B cell (primary cell): ENCODE results near the gene MAN1A2. TPM values are rescaled to one million over a fixed set of nuclear protein-coding genes. Genes with fewer than 3 reads are reported as not detected.

Experiments
- ATAC-seq: fragments of 200-7000 bp; cut with Tn5 transposase; one replicate; pipeline ENCODE4 v1.10.0; 2021; ENCODE audit warnings: low read depth, mild to moderate bottlenecking, moderate number of reproducible peaks, moderate library complexity
- CTCF ChIA-PET: fragments of 350-600 bp; sonication (Branson Sonifier 250); formaldehyde crosslinking; loops from one replicate; lab custom pipeline; 2021; ENCODE audit warnings: antibody characterized with exemption, inconsistent platforms; lab: Charles Lee
- POLR2A ChIA-PET: fragments of 350-600 bp; sonication (Branson Sonifier 250); formaldehyde crosslinking; loops from one replicate; lab custom pipeline; 2021; ENCODE audit warnings: antibody characterized with exemption; lab: Charles Lee
- DNase-seq: peaks from one replicate; pipeline ENCODE4 v3.0.0; 2013
- H2AFZ ChIP-seq: 2 replicates; pipeline ENCODE4 v1.6.1; 2012; ENCODE audit warnings: mild to moderate bottlenecking, low read depth, low read length; ENCODE audit not compliant: insufficient read depth, poor library complexity, severe bottlenecking
- H3K27ac ChIP-seq, 2 donors: 1 replicate in 1 of 2; 2 replicates in 1 of 2; pipeline ENCODE4 v1.5.1; 2012 to 2013; ENCODE audit warnings: low read length in 2 of 2, mild to moderate bottlenecking in 2 of 2, moderate library complexity in 1 of 2
- H3K27me3 ChIP-seq, 4 experiments: fragments of 200-600 bp in 1 of 4; sonication (generic) in 1 of 4; replicated peaks in 1 of 4; 1 replicate in 2 of 4; 2 replicates in 2 of 4; pipeline versions ENCODE4 v1.6.1 to v1.7.0; 2013 to 2016; ENCODE audit warnings: low read length in 3 of 4, mild to moderate bottlenecking in 2 of 4, mixed read lengths in 1 of 4, moderate library complexity in 1 of 4; ENCODE audit not compliant: insufficient read depth in 4 of 4, control insufficient read depth in 3 of 4; ENCODE audit errors: control extremely low read depth in 1 of 4
- H3K36me3 ChIP-seq, 2 experiments: replicated peaks in 1 of 2; 1 replicate in 1 of 2; 2 replicates in 1 of 2; pipeline versions ENCODE4 v1.6.1 to v1.7.1; 2013; ENCODE audit warnings: low read length in 1 of 2; ENCODE audit not compliant: insufficient read depth in 2 of 2, control insufficient read depth in 1 of 2; ENCODE audit errors: control extremely low read depth in 1 of 2, extremely low read depth in 1 of 2
- H3K4me1 ChIP-seq, 2 donors: fragments of 200-600 bp in 1 of 2; sonication (generic) in 1 of 2; 1 replicate in 1 of 2; 2 replicates in 1 of 2; pipeline versions ENCODE4 v1.5.1 to v1.6.1; 2013 to 2017; ENCODE audit warnings: low read length in 2 of 2; ENCODE audit not compliant: control insufficient read depth in 2 of 2, insufficient read depth in 2 of 2
- H3K4me2 ChIP-seq: replicated peaks from 2 replicates; pipeline ENCODE3; 2012; ENCODE audit warnings: mild to moderate bottlenecking, low read depth, low read length; ENCODE audit not compliant: poor library complexity, severe bottlenecking
- H3K4me3 ChIP-seq, 5 experiments: fragments of 200-600 bp in 1 of 5; sonication (generic) in 1 of 5; 1 replicate in 3 of 5; 2 replicates in 2 of 5; pipeline versions ENCODE4 v1.5.1 to v1.7.0; 2011 to 2016; ENCODE audit warnings: low read length in 4 of 5, mild to moderate bottlenecking in 4 of 5, low read depth in 2 of 5, control low read depth in 1 of 5, moderate library complexity in 1 of 5; ENCODE audit not compliant: insufficient read depth in 1 of 5; ENCODE audit errors: control extremely low read depth in 1 of 5, extremely low read depth in 1 of 5
- H3K79me2 ChIP-seq: fragments of 200-600 bp; sonication (generic); one replicate; pipeline ENCODE4 v1.6.0; 2016; ENCODE audit warnings: low read length; ENCODE audit not compliant: control insufficient read depth, insufficient read depth
- H3K9ac ChIP-seq: fragments of 200-600 bp; sonication (generic); 2 replicates; pipeline ENCODE4 v1.6.1; 2017; ENCODE audit warnings: mild to moderate bottlenecking, low read length, moderate library complexity
- H3K9me3 ChIP-seq, 3 donors: one replicate each; pipeline versions ENCODE4 v1.6.1 to v1.7.1; 2013; ENCODE audit warnings: low read length in 2 of 3; ENCODE audit not compliant: control insufficient read depth in 2 of 3, insufficient read depth in 1 of 3; ENCODE audit errors: control extremely low read depth in 1 of 3
- H4K20me1 ChIP-seq: 2 replicates; pipeline ENCODE4 v1.6.0; 2012; ENCODE audit warnings: mild to moderate bottlenecking, low read length; ENCODE audit not compliant: insufficient read depth, control insufficient read depth, poor library complexity, severe bottlenecking
- H3K27ac Mint-ChIP-seq: one replicate; pipeline ENCODE4 v1.8.0; 2021; ENCODE audit warnings: mixed read lengths
- H3K27me3 Mint-ChIP-seq: one replicate; pipeline ENCODE4 v1.8.0; 2021; ENCODE audit warnings: mixed read lengths
- H3K4me1 Mint-ChIP-seq: one replicate; pipeline ENCODE4 v1.8.0; 2021; ENCODE audit warnings: mixed read lengths
- H3K4me3 Mint-ChIP-seq: one replicate; pipeline ENCODE4 v1.8.0; 2021; ENCODE audit warnings: mixed read lengths
- H3K9me3 Mint-ChIP-seq: one replicate; pipeline ENCODE4 v1.8.0; 2022; ENCODE audit warnings: mixed read lengths; ENCODE audit not compliant: insufficient read depth
- CTCF ChIP-seq: fragments of 200-600 bp; IDR thresholded peaks from one replicate; pipeline ENCODE4 v1.8.0; 2022; ENCODE audit warnings: antibody characterized with exemption, mild to moderate bottlenecking
- EZH2 ChIP-seq: IDR thresholded peaks from 2 replicates; pipeline ENCODE4 v1.6.1; 2012; ENCODE audit warnings: borderline replicate concordance, low read depth, mild to moderate bottlenecking, moderate library complexity, low read length; ENCODE audit not compliant: insufficient read depth, poor library complexity, severe bottlenecking
- WGBS: methylation state at CpG from one replicate; pipeline ENCODE4 v1.1.5; 2013; ENCODE audit warnings: missing lambda C conversion rate; ENCODE audit not compliant: insufficient coverage; 5-methylcytosine and 5-hydroxymethylcytosine counted together
- intact Hi-C: fragments of 100-400 bp; cut with micrococcal nuclease; formaldehyde crosslinking; loops from one replicate; pipeline ENCODE4 v1.10.0; 2022
- polyA plus RNA-seq: library from polyadenylated mRNA; depleted of rRNA; stranded (reverse); fragments of >200 nt; gene quantifications from 2 replicates; pipeline ENCODE4 v1.2.3, GENCODE V29; 2012
- total RNA-seq, 2 donors: library from RNA; stranded (reverse); fragments of 120-200 nt in 1 of 2; gene quantifications; 1 replicate in 1 of 2; 2 replicates in 1 of 2; pipeline versions ENCODE4 v1.2.3 to v1.2.4, GENCODE V29; 2013 to 2022

The MAN1A2 gene
- total and polyA plus RNA-seq, 2 donors (not counting 1 experiment from before 2014, with no cell fraction given): 4.6 to 55.6 TPM

- Histone ChIP-seq H3K27ac (no peak overlapping the region), H3K27me3 (no peaks in the 10 kb centered on the region), H3K4me1 (no peaks in the 10 kb centered on the region), H3K9ac (no peak overlapping the region), H3K9me3 (peaks cover 4 to 18% (median 4%) of the 10 kb centered on the region in 3 donors), H4K20me1 (no peaks in the 10 kb centered on the region), H3K79me2 (peaks cover 5% of the 10 kb centered on the region), H3K4me3 (no peak overlapping the region), H3K4me2 (no peak overlapping the region), H2AFZ (no peak overlapping the region), H3K36me3 (peaks cover 2 to 17% of the 10 kb centered on the region in 2 experiments)
- ATAC-seq (no peak), DNase-seq (no peak)
- intact Hi-C loops: no loop called here
- no peaks in the 10 kb centered on the region for H3K4me1 Mint-ChIP-seq
- no peak overlapping the region for H3K27ac Mint-ChIP-seq
- ChIA-PET POLR2A (no interaction called here), CTCF (no interaction called here)
- no CpG with 5 or more reads among the region's 2 CpGs for WGBS
- no peaks in the 10 kb centered on the region for H3K27me3 Mint-ChIP-seq
- peaks cover 3% of the 10 kb centered on the region for H3K9me3 Mint-ChIP-seq
- TF ChIP-seq EZH2 (no peak), CTCF (no peak)
- no peak overlapping the region for H3K4me3 Mint-ChIP-seq
Observed at GRCh38 chr1:117425050-117425734, 57.9 kb downstream of the MAN1A2 start.

GRCh38 chr1:117427297-117427696 is 60.0 kb downstream of the MAN1A2 start:
- no peak overlapping the region for H2AFZ ChIP-seq
- H3K4me2 ChIP-seq: no peak overlapping the region
- no peaks in the 10 kb centered on the region for H3K4me1 ChIP-seq
- H3K9me3 ChIP-seq: peaks cover 4 to 18% (median 4%) of the 10 kb centered on the region in 3 donors
- peaks cover 2 to 17% of the 10 kb centered on the region in 2 experiments for H3K36me3 ChIP-seq
- ChIA-PET POLR2A (no interaction called here), CTCF (no interaction called here)
- intact Hi-C loops: no loop called here
- Mint-ChIP-seq H3K4me3 (no peak overlapping the region), H3K4me1 (no peaks in the 10 kb centered on the region), H3K27me3 (no peaks in the 10 kb centered on the region), H3K9me3 (peaks cover 3% of the 10 kb centered on the region), H3K27ac (no peak overlapping the region)
- ATAC-seq (no peak), DNase-seq (no peak)
- TF ChIP-seq CTCF (no peak), EZH2 (no peak)
- no peaks in the 10 kb centered on the region for H4K20me1 ChIP-seq
- peaks cover 5% of the 10 kb centered on the region for H3K79me2 ChIP-seq
- H3K9ac ChIP-seq: no peak overlapping the region
- no peak overlapping the region for H3K27ac ChIP-seq
- H3K4me3 ChIP-seq: no peak overlapping the region
- no peaks in the 10 kb centered on the region for H3K27me3 ChIP-seq
